Measurements from ENCODE around the gene NR2F2. TPM values are rescaled to one million over a fixed set of nuclear protein-coding genes. Genes with fewer than 3 reads are reported as not detected.

NR2F2 gene
- total and polyA plus RNA-seq, 8 donors = 7.0 to 25.6 (median 14.0) TPM

DNA sequence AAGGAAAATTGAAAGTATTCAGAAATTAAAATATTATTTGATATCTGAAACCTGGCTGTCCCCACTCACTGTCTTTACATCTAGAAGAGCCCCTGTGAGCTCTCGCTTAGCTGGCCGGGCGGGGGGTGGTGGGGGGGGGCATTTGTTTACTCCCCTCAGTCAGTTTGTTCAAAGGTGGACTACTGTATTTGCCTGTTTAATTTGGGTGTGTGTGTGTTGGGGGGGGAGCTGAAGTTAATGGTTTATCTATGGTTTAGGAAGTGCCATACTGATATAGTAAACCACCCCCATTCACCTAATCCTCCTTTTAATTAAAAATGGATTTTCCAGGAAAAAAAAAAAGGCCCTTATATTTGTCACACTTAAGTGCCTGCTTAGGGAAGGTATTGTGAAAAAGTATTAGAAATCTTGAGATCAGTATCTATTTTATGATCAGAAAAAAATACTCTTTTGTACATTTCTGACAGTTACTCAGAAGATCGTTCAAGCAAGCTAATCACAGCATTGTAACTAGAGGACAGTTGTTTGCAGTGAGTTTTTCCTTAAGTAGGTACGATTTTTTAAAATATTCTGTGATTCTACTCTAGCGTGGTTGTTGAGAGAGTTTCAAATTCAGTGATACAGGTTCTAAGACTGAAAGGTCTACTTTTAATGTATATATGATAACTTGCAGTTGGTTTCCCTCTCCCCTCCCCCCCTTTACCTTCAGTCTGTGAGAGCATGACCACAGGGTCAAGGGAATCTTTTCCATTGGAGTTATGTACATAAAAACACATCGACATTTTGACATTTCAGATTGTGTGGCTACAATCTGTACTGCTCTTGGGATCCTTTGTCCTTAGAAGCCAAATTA is 8.5 kb downstream of the NR2F2 start:
- FAIRE-seq (no peak), DNase-seq (no peak), ATAC-seq (peak in 2 of 4 donors; percentile 13 to 37)
- TF ChIP-seq, protein P1, sequence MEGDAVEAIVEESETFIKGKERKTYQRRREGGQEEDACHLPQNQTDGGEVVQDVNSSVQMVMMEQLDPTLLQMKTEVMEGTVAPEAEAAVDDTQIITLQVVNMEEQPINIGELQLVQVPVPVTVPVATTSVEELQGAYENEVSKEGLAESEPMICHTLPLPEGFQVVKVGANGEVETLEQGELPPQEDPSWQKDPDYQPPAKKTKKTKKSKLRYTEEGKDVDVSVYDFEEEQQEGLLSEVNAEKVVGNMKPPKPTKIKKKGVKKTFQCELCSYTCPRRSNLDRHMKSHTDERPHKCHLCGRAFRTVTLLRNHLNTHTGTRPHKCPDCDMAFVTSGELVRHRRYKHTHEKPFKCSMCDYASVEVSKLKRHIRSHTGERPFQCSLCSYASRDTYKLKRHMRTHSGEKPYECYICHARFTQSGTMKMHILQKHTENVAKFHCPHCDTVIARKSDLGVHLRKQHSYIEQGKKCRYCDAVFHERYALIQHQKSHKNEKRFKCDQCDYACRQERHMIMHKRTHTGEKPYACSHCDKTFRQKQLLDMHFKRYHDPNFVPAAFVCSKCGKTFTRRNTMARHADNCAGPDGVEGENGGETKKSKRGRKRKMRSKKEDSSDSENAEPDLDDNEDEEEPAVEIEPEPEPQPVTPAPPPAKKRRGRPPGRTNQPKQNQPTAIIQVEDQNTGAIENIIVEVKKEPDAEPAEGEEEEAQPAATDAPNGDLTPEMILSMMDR (IDR thresholded peaks at IDR 0.05) = no peak
- Histone ChIP-seq H3K4me1 (peaks cover 0 to 6% (median 4%) of the 10 kb centered on the region in 3 donors), H3K9me3 (no peaks in the 10 kb centered on the region), H3K27ac (peak overlapping the region in 3 of 4 donors; percentile 38 to 95 (median 90)), H3K4me3 (peak overlapping the region in 3 of 4 donors; percentile 52 to 64 (median 64)), H3K36me3 (no peaks in the 10 kb centered on the region), H3K27me3 (no peaks in the 10 kb centered on the region)
- 5 to 7% methylated on average over 7 of the region's 7 CpGs for WGBS, 2 donors
- intact Hi-C loops (cut with DNase I) = loop anchor here in 1 of 3 donors (10.0 kb wide), 1 partner anchor 64 kb away; no protein-coding TSS in a partner anchor

DNA sequence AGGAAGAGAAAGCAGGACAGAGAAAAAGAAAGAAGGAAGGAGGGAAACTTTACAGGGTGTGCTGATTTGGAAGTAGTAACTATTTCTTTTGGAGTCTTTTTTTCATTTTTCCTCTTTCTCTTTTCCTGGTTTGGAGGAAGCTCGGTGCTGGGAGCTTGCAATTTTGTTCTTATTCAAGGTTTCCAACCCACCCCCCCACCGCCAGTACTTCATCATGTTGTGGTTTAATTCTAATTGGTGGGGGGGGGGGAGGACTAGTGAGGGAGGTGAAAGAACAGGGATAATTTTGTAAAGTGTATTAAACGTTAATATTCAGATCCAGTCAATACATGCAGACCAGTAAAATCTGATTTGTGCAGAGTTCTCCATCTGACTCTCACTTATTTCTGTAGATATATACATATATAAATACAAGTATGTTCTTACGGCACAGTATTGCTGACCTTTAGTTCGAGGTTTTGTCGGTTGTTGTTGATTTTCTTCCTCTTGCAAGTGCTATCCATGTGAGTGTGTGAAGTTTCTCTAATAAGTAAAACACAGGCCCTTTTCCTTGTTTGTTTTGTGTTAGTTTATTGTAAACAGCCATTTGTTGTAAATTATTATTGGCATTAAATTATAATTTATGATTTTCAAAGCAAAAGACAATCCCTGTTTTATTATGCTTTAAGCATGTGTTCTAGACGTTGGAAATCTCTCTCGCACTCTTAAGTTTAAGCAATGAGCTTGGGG is 9.3 kb downstream of the NR2F2 start:
- TF ChIP-seq, protein P1 (IDR thresholded peaks at IDR 0.05) = no peak
- Histone ChIP-seq H3K9me3 (no peaks in the 10 kb centered on the region), H3K4me1 (peaks cover 0 to 4% (median 4%) of the 10 kb centered on the region in 3 donors), H3K27ac (peak overlapping the region; percentile 78 to 95 (median 88)), H3K27me3 (no peaks in the 10 kb centered on the region), H3K36me3 (no peaks in the 10 kb centered on the region), H3K4me3 (peak overlapping the region in 3 of 4 donors; percentile 52 to 64 (median 64))
- no peak for DNase-seq
- FAIRE-seq = no peak
- WGBS, 2 donors = 1 to 5% methylated on average over 8 of the region's 8 CpGs
- no peak for ATAC-seq
- intact Hi-C loops (cut with DNase I) = loop anchor here in 2 of 3 donors (10.0 kb wide), 2 partner anchors 65 to 1075 kb away; no protein-coding TSS in a partner anchor

DNA sequence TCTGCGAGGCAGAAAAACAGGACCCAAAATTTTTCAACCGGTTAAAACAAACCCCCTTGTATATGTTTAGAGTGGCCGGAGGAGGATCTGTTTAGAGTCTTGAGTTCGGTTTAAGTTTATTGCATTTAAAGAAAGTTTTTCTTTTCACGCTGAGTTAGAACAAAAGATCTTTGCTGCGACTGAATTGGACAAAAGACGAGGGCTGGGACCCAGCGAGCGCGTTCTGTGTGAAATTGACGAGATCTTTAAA is 9.8 kb downstream of the NR2F2 start:
- Histone ChIP-seq H3K27ac (peak overlapping the region; percentile 78 to 95 (median 88)), H3K27me3 (no peaks in the 10 kb centered on the region), H3K4me3 (peak overlapping the region in 3 of 4 donors; percentile 52 to 64 (median 64)), H3K36me3 (no peaks in the 10 kb centered on the region), H3K9me3 (no peaks in the 10 kb centered on the region), H3K4me1 (peaks cover 0 to 4% (median 0%) of the 10 kb centered on the region in 3 donors)
- ATAC-seq (no peak), FAIRE-seq (no peak), DNase-seq (no peak)
- TF ChIP-seq, protein P1 (IDR thresholded peaks at IDR 0.05) = no peak
- intact Hi-C loops (cut with DNase I) = loop anchor here in 1 of 3 donors (10.0 kb wide), 1 partner anchor 1075 kb away; no protein-coding TSS in a partner anchor
- WGBS, 2 donors = 0 to 1% methylated on average over 11 of the region's 11 CpGs

DNA sequence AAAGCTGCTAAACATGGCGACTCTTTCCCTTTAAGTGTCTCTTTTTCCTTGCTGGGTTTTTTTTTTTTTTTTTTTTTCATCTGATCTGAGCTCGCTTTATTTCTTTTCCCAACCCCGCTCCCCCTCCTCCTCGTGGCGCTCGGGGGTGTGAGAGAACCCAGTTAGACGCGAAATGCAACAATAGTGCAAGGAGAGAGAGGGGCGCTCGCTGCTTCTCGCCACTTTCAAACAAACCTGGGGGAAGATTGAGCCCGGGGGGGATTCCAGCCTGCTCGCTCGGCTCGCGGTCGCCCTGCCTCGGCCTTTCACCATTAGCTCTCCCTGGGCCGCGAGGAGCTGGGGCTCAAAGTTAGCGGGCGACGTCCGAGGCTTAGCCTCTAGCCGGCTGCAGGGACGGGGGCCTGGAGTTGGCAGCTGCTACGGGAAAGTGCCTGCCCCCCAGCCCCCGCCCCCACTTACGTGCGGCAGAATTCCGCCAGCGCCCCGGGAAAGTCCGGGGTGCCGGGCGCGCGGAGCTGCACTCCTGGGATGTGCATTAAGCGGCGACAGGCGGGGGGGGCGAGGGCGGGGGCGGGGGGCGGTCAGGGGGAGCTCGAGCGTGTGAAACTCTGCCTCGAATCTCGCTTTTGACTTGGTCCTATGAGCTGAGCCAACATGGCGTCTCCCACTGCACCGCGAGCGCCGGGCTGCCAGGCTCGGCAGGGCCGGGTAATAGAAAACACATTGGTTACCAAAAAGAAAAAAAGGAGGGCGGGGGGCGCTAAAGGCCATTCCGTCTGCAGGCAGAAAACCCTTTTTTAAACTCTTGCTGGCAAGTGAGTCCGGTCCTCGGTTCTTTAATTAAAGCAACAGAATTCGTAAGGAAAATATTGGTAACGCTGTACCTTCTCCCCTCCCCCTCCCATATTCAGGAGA is 10.4 kb downstream of the NR2F2 start:
- TF ChIP-seq, protein P1 (IDR thresholded peaks at IDR 0.05) = no peak
- Histone ChIP-seq H3K36me3 (no peaks in the 10 kb centered on the region), H3K27ac (peak overlapping the region; percentile 78 to 95 (median 88)), H3K4me3 (peak overlapping the region; percentile 52 to 64 (median 62)), H3K4me1 (peaks cover 0 to 4% (median 0%) of the 10 kb centered on the region in 3 donors), H3K27me3 (no peaks in the 10 kb centered on the region), H3K9me3 (no peaks in the 10 kb centered on the region)
- DNase-seq = peak in 4 of 6 donors; percentile 57 to 78 (median 68)
- FAIRE-seq = no peak
- intact Hi-C loops (cut with DNase I) = loop anchor here in 1 of 3 donors (10.0 kb wide), 1 partner anchor 1076 kb away; no protein-coding TSS in a partner anchor
- ATAC-seq = peak; percentile 47 to 74 (median 63)
- WGBS, 2 donors = 1% methylated on average over 58 to 63 of the region's 63 CpGs
